COR-L47 (cell line): ENCODE data around the gene WDR90.
A peak's percentile ranks its signal among the peaks of the same experiment; 100 is the strongest.
"Not testable (repeated sequence)": the region's sequence is repeated elsewhere in the genome, so short reads cannot be mapped to it uniquely, and the experiment has no call there.

ENCODE experiments used
- DNase-seq: peaks from one replicate; lab custom pipeline; 2025; lab: John Stamatoyannopoulos, UW

The WDR90 gene

DNA sequence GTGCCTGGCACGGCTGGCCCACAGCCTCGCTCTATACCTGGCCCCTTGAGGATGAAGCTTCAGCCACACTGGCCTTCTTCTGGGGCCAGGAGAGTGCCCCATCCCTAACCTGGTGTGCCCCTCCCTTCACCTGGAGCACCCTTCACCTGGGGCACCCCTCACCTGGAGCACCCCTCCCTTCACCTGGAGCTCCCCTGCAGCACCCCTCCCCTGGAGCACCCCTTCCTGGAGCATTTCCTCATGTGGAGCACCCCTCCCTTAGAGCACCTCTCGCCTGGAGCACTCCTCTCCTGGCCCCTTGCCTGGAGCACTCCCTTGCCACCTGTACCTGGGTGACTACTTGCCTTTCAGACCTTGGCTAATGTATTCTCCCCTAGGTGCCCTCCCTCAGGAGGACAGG is 58.9 kb downstream of the WDR90 start:
- no peak for DNase-seq

DNA sequence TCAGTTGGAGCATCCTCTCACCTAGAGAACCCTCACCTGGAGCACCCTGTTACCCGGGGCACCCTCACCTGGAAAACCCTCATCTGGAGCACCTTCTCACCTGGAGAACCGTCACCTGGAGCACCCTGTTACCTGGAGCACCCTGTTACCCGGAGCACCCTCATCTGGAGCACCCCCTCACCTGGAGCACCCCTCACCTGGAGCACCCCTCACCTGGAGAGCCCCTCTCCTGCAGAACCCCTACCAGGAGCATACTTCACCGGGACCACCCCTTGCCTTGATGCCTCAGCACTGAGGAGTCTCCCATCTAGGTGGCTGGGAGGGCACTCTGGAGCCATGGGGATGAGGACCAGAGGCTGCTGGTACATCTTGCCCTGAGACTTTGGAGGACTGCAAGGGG is 59.8 kb downstream of the WDR90 start:
- DNase-seq: no peak

DNA sequence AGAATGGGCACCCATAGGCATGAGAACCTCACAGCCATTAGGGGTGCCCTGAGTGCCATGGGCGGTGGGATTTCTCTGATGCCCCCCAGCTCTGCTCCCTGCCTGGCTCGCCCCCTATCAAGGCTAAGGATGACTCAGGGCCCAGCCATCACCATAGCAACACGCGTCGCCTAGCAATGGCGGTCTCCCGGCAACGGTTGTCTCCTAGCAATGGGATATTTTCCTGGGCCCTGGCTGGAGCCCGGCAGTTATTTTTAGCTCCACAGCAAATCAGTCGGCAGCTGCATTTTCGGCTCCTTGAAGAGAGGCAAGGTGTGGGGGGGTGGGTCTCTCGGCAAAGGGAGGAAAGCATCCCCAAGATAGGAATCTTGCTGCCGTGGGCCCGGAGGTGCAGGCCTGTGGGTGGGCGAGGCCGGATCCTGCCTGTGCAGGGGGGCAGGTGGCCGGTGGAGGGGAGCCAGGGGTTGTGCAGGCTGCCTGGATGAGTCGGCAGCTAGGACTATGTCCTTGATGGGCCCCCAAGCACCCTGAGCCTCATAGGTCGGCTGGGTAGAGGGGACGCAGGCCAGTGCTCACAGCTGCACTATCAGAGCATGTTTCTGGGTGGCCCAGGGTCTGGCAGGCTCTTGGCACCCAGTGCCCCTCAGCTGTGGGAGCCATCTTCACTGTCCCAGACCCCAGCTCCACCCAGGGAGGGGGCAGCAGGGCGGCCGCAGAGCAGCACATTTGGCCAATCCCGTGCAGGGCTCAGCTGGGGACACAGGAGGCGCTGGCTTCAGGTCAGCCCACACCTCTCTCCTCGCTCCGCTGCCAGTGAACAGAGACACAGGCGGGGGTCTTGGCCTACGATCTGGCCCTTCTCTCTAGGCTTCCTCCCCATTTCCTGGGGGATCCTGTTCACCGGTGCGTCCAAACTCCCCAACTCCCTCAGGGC is 60.7 kb downstream of the WDR90 start:
- peak; percentile 96 for DNase-seq

DNA sequence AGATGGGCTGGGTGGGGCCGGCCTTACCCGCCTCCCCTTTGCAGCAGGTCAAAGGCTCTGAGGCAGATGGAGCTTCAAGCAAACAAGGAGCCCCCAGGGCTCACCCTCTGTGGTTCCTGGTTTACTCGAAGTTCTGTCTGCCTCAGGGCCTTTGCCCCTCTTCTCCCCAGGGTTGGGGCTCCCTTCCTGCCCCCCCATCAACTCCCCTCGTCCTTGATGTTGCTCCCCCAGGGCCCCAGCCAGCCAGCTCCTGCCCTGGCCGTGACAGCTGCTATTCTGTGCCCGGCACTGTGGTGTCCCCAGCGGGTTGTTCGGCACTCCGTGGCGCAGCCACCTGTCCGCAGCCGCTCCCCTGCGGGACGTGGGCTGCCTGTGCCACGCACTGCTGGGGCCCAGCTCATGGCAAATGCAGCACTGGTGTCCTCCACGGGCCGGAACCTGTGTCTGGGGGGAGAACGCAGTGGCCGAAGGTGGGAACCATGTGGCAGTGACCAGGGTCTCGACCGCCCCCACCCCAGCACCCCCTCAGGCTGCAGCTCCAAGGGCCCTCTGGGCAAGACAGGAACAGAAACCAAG is 61.4 kb downstream of the WDR90 start:
- no peak for DNase-seq

DNA sequence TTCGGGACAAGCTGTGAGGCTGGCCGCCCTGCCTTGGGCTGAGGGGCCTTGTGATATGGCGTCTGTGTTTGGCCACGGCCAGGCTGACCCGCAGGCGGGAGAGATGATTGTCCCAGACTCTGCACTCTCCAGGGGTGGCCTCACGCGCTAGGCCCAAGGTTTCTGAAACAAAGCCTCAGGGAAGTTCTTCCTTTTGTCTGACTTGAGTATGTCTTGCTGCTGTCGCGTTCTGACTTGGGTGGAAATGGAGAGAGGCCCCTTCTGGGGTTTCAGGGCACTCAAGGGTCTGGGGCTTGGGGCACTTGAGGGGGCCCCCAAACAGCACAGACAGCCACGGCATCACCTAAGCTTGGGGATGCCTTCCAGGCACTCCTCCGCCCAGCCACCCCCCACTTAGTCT is 61.9 kb downstream of the WDR90 start:
- no peak for DNase-seq

DNA sequence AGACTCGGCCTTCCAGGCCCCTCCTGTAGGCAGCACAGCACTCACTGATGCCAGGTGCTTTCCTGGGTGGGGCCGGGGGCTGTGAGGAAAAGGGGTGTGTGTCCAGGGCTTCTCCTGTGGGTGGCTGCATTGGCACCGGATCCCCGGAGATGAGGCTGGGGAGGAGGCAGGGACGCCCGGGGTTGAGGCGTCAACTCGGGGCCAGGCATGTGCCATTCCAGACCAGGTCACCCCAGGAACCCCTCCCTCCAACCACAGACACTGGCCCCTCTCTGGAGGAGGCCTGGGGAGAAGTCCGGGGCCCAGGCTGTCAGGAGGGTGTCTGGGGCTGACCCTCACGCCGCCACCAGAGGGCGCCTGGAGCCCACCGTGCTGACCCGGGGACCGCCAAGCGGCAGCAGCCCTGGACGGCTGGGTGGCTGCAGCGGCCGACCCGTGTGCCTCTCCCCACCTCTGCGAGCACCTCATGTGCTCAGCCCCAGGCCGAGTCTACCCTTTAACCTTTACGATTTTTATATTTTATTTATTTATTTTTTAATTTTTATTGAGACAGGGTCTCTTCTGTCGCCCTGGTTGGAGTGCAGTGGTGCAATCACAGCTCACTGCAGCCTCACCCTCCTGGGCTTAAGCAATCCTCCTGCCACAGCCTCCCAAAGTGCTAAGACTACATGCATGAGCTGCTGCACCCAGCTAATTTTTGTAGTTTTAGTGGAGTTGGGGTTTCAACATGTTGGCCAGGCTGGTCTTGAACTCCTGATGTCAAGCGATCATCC is 62.6 kb downstream of the WDR90 start:
- DNase-seq: peak; percentile 54

DNA sequence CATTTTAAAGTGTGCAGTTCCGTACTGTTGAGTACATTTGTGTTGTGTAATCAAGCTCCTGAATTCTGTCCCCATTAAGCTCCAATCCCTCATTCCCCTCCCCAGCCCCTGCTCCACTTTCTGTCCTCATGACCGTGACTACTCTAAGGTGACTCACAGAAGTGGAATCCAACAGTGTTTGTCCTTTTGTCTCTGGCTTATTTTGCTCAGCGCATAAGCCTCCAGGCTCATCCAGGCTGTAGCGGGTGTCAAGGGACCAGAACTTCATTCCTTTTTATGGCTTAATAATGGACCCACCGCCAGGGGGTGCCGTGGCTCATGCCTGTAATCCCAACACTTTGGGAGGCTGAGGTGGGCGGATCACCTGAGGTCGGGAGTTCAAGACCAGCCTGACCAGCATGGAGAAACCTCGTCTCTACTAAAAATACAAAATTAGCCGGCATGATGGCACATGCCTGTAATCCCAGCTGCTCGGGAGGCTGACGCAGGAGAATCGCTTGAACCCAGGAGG is 63.6 kb downstream of the WDR90 start:
- not testable (repeated sequence) for DNase-seq

DNA sequence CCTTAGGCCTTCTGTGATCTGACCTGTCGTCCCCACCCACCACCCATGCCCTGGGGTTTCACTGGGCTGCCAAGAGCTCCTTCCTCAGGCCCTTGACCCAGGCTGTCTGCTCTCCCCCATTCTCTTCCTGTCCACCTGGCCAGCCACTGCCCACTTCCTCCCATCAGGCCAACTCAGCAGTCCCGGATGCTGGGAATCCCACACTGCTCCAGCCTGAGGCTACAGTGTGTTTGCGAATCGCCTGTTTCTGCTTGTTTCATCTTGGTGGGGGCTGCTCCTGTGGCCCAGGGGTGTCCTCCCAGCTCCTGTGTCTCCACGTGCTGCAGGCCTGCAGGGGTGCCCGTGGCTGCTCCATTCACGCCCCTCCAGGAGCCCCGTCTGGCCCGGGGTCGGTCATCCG is 64.9 kb downstream of the WDR90 start:
- no peak for DNase-seq

DNA sequence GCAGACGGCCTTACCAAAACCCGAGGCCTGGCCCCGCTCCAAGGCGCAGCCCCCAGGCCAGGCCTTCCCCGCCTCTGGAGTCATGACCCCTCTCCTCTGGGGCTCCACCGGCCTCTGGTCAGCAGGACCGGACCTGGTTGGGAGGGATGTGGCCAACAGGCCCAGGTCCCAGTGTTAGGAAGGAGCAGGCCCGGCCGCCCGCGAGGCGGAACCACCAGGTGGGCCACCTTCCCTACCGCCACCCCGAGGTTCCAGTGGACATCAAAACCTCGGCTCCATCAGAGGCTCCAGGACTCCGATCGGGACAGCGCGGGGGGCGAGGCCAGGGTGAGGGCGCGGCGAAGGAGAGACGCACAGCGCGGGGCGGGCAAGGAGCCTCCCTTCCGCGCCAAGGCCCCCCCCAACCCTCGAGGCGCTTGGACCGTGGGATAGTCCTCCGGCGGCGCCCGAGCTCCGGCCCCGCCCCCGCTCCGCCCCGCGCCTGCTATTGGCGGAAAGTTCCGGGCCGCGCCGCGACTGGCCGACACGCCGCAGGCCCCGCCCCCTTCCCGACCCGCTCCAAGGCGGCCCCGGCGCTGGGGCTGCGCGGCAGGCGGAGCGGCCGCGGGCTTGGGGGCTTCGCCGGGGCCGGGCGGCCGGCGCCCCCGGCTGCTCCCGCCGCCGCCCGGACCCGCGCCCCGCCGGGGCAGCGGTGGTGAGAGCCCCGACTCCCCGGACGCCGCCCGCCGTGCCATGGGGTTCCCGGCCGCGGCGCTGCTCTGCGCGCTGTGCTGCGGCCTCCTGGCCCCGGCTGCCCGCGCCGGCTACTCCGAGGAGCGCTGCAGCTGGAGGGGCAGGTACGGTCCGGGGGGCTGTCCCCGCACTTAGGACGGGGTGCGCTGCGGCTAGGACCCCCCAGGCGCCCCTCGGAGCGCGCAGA is 65.7 kb downstream of the WDR90 start, which contains the start of gene METRN:
METRN (plus strand) TSS at position 561 of the 919 bp plus-strand sequence; CDS start at position 733, 172 bp downstream.
- peak; percentile 71 for DNase-seq

DNA sequence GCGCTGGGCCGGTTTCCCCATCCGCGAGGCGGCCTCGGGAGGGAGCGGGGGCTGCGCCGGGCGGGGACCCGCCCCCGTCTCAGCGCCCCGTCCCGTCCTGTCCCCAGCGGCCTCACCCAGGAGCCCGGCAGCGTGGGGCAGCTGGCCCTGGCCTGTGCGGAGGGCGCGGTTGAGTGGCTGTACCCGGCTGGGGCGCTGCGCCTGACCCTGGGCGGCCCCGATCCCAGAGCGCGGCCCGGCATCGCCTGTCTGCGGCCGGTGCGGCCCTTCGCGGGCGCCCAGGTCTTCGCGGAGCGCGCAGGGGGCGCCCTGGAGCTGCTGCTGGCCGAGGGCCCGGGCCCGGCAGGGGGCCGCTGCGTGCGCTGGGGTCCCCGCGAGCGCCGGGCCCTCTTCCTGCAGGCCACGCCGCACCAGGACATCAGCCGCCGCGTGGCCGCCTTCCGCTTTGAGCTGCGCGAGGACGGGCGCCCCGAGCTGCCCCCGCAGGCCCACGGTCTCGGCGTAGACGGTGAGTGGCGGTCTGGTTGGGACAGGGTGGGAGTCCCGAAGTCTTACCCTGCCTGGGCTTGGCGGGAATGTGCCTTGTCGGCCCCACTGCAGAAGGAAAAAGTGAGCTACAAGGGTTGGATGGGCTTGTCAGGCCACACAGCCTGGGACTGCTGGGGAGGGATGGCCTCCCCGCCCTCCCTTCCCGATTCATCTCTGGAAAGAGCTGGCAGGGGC is 66.5 kb downstream of the WDR90 start:
- peak; percentile 34 for DNase-seq

DNA sequence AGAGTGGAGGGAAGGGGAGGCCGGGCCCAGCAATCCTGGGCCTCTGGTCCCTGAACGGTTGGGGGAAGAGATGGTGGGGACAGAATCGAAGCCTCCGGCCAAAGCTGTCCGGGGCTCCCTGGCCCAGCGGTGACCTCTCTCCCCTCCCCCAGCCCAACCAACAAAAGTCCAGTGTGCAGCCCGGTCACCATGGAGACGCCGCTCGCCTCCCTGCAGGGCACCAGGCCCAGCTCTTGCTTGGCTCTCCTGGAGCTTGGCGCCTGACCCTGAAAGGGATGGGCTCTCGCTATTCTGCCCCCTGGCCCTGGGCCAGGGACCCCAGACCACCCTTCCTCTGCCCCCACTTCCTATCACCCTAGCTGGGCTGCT is 67.0 kb downstream of the WDR90 start:
- DNase-seq: peak; percentile 34

DNA sequence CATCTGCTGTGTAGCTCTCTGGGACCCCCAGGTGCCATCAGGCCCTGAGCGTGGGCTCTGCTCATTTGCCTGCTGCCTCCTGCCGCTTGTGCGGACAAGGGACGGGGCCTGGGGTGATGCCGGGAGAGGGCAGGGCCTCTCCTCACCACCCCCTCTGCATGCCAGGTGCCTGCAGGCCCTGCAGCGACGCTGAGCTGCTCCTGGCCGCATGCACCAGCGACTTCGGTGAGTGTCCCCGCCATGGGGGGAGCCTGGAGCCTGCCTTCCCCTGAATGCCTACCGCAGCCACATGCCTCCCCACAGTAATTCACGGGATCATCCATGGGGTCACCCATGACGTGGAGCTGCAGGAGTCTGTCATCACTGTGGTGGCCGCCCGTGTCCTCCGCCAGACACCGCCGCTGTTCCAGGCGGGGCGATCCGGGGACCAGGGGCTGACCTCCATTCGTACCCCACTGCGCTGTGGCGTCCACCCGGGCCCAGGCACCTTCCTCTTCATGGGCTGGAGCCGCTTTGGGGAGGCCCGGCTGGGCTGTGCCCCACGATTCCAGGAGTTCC is 67.7 kb downstream of the WDR90 start:
- DNase-seq: no peak
